Immature natural killer cell (primary cell): Measurements from ENCODE around the gene TRIM65. TPM values are rescaled to one million over a fixed set of nuclear protein-coding genes. Genes with fewer than 3 reads are reported as not detected.
"Not testable (repeated sequence)": the region's sequence is repeated elsewhere in the genome, so short reads cannot be mapped to it uniquely, and the experiment has no call there.

ENCODE experiments used
- DNase-seq, 3 donors: peaks; one replicate each; pipeline ENCODE4 v3.0.0; 2022; ENCODE audit warnings: mixed read lengths in 1 of 3
- H3K27ac Mint-ChIP-seq, 6 donors: one replicate each; pipeline ENCODE4 v1.8.0; 2020; ENCODE audit warnings: mixed read lengths in 6 of 6, mild to moderate bottlenecking in 5 of 6, inconsistent platforms in 4 of 6, moderate library complexity in 3 of 6
- H3K27me3 Mint-ChIP-seq, 3 donors: one replicate each; pipeline ENCODE4 v1.8.0; 2020 to 2021; ENCODE audit warnings: low read depth in 3 of 3, mild to moderate bottlenecking in 3 of 3, mixed read lengths in 3 of 3, moderate library complexity in 3 of 3, inconsistent platforms in 1 of 3
- H3K36me3 Mint-ChIP-seq, 3 donors: one replicate each; pipeline ENCODE4 v1.8.0; 2020; ENCODE audit warnings: mixed read lengths in 3 of 3, inconsistent platforms in 2 of 3, mild to moderate bottlenecking in 2 of 3
- H3K4me1 Mint-ChIP-seq, 2 donors: one replicate each; pipeline ENCODE4 v1.8.0; 2020; ENCODE audit warnings: inconsistent platforms in 2 of 2, mild to moderate bottlenecking in 2 of 2, mixed read lengths in 2 of 2, moderate library complexity in 1 of 2
- H3K4me3 Mint-ChIP-seq, 5 donors: one replicate each; pipeline ENCODE4 v1.8.0; 2020; ENCODE audit warnings: mild to moderate bottlenecking in 5 of 5, mixed read lengths in 5 of 5, inconsistent platforms in 3 of 5, moderate library complexity in 3 of 5
- H3K9me3 Mint-ChIP-seq, 6 donors: one replicate each; pipeline ENCODE4 v1.8.0; 2020; ENCODE audit warnings: mild to moderate bottlenecking in 6 of 6, mixed read lengths in 6 of 6, inconsistent platforms in 4 of 6, moderate library complexity in 3 of 6
- polyA plus RNA-seq, 3 donors: library from polyadenylated mRNA; unstranded; fragments of 300-500 nt; fragmentation: Illumina TruSeq; gene quantifications; one replicate each; pipeline ENCODE4 v1.2.3, GENCODE V29; 2021

Gene TRIM65
- polyA plus RNA-seq, 3 donors from 2014 or later = 5.4 to 27.1 (median 18.7) TPM

DNA sequence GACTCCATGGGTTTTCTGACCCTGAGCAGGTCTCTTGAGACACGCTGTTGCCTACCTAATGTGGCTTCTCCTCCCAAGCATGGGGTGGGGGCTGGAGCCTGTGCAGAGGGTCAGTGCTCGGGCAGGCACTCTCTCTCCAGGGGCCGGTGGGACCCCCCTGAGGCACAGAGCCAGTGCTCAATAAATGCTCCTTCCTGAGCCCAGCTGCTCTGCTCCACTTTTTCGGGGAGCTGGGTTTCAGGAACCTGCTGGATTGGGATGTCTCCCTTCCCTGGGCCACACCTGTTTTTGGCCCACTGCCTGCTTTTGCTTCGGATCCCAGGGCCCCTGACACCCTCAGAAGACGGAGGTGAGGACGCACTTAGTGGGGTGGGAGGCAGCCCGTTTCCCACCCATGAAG lies 1.3 kb upstream of the TRIM65 start:
- H3K9me3 Mint-ChIP-seq = no peaks in the 10 kb centered on the region
- H3K36me3 Mint-ChIP-seq = peaks cover 0 to 3% (median 0%) of the 10 kb centered on the region in 3 donors
- peak overlapping the region; percentile 78 to 88 (median 82) for H3K27ac Mint-ChIP-seq
- DNase-seq = no peak
- peak overlapping the region; percentile 68 to 83 (median 76) for H3K4me3 Mint-ChIP-seq
- H3K27me3 Mint-ChIP-seq = peaks cover 0 to 4% (median 3%) of the 10 kb centered on the region in 3 donors
- H3K4me1 Mint-ChIP-seq = peaks cover 23 to 26% of the 10 kb centered on the region in 2 donors

DNA sequence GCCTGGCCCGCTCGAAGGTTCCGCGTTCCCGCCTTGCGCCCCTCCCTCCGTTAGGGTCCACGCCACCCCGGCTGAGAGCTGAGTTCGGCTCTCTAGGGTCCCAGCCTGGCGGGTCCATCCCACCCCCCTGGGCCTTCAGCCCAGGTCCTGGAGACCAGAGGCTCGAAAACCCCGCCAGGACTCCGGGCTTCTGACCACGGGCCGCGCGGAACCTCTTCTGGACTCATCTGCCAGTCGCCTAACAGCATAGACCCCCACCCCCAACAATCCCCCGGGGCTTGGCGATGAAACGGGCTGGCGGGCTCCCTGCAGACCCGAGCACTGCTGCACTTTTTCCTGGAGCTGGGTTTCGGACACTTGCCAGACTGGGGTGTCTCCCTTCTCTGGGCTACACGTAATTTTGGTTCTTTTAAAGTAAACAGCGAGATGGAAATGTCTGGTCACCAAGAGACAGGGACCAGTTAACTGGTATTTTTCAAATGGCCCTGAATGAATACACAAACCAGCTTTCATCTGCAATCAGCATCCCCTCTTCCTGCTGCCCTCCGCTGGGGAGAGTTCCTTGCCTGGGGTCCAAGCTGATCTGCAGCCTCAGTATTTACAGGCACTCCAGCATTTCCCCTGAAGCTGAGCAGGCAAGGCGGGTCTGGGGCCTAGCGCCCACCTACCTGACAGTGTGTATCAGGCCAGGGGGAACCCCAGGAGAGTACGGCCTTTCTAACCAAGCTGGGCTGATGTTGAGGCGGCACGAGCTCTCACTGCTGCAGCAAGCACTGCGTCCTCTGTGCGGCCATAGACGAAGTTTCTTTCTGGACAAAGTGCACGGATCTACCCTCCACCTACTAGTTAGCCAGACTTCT lies 639 bp upstream of the TRIM65 start:
- Mint-ChIP-seq H3K4me3 (peak overlapping the region; percentile 68 to 83 (median 76)), H3K27ac (peak overlapping the region; percentile 78 to 88 (median 82)), H3K4me1 (peaks cover 23 to 26% of the 10 kb centered on the region in 2 donors), H3K9me3 (no peaks in the 10 kb centered on the region), H3K27me3 (peaks cover 0 to 4% (median 3%) of the 10 kb centered on the region in 3 donors), H3K36me3 (peaks cover 0 to 3% (median 0%) of the 10 kb centered on the region in 3 donors)
- no peak for DNase-seq

DNA sequence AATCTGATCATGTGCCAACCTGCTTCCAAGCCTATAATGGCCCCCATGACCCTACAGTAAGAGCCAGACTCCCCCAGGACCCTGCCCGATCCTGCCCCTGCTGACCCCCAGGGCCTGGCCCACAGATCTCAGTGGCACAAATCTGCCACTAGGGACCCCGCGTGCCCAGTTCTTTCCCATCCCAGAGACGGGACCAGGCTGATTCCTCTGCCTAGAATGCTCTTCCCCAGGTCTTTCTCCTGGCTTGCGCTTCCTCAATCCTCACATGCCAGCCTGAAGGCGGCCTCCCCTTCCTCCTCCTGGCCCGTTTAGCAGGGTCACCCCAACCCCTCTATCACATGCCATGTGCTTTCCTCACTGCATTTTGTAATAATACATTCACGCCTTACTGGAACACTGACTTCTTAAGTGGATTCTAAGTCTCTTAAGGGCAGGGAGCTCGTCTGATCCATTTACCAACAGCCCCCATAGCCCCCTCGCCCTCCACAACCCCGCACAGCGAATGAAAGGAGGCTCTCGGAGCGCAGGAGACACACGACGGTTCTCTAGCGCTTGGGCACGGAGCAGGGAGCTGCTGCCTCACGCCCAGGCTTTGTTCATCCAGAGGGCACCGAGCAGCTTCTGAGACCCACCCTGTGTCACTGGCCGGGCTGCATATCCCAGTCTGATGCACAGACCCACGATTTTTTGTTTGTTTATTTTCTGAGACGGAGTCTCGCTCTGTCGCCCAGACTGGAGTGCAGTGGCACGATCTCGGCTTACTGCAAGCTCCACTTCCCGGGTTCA lies 1.2 kb downstream of the TRIM65 start:
- peaks cover 0 to 4% (median 0%) of the 10 kb centered on the region in 3 donors for H3K36me3 Mint-ChIP-seq
- H3K4me1 Mint-ChIP-seq = peaks cover 23 to 26% of the 10 kb centered on the region in 2 donors
- DNase-seq = peak in 1 of 3 donors; percentile 10
- H3K4me3 Mint-ChIP-seq = peak overlapping the region; percentile 68 to 79 (median 77)
- peak overlapping the region; percentile 43 to 86 (median 78) for H3K27ac Mint-ChIP-seq
- peaks cover 0 to 4% (median 4%) of the 10 kb centered on the region in 3 donors for H3K27me3 Mint-ChIP-seq
- H3K9me3 Mint-ChIP-seq = no peaks in the 10 kb centered on the region

DNA sequence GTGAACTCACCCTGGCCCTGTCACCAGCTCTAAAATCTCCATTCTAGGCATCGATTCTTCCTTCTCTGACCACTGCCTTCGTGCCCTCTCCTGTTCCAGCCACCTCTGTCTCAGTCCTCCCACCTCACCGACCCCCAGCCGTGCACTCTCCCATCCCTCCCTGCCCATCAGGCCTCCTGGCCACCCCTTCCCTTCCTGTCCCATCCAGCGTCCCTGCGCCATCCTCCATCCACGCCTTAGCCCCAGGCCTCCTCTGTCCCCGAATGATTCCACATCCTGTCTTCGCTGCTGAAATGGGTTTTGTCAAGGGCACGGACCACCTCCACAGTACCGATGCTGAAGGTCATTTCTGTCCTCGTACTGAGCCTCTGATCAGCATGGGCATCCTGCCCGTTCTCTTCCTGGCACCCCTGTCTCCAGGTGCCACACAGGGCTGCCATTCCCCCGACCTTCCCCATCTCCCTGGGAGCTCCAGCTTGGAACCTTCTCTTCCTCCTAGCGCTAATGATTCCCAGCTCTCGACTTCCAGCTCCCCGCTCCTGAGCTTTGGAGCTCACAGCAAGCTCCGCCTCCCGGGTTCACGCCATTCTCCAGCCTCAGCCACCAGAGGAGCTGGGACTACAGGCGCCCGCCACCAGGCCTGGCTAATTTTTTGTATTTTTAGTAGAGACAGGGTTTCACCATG lies 2.6 kb downstream of the TRIM65 start:
- Mint-ChIP-seq H3K36me3 (peaks cover 0 to 10% (median 0%) of the 10 kb centered on the region in 3 donors), H3K27me3 (peaks cover 0 to 4% (median 4%) of the 10 kb centered on the region in 3 donors), H3K9me3 (no peaks in the 10 kb centered on the region), H3K27ac (peak overlapping the region in 5 of 6 donors; percentile 40 to 84 (median 78)), H3K4me3 (peak overlapping the region in 4 of 5 donors; percentile 10 to 58 (median 48)), H3K4me1 (peaks cover 23 to 26% of the 10 kb centered on the region in 2 donors)
- DNase-seq = no peak

GRCh38 chr17:75893305-75894048 lies 3.3 kb downstream of the TRIM65 start:
- Mint-ChIP-seq H3K4me1 (peaks cover 23 to 26% of the 10 kb centered on the region in 2 donors), H3K9me3 (no peaks in the 10 kb centered on the region), H3K36me3 (peaks cover 0 to 7% (median 0%) of the 10 kb centered on the region in 3 donors), H3K4me3 (peak overlapping the region in 2 of 5 donors; percentile 42 to 58), H3K27ac (peak overlapping the region in 5 of 6 donors; percentile 40 to 84 (median 78)), H3K27me3 (peaks cover 0 to 4% (median 4%) of the 10 kb centered on the region in 3 donors)
- DNase-seq = no peak

DNA sequence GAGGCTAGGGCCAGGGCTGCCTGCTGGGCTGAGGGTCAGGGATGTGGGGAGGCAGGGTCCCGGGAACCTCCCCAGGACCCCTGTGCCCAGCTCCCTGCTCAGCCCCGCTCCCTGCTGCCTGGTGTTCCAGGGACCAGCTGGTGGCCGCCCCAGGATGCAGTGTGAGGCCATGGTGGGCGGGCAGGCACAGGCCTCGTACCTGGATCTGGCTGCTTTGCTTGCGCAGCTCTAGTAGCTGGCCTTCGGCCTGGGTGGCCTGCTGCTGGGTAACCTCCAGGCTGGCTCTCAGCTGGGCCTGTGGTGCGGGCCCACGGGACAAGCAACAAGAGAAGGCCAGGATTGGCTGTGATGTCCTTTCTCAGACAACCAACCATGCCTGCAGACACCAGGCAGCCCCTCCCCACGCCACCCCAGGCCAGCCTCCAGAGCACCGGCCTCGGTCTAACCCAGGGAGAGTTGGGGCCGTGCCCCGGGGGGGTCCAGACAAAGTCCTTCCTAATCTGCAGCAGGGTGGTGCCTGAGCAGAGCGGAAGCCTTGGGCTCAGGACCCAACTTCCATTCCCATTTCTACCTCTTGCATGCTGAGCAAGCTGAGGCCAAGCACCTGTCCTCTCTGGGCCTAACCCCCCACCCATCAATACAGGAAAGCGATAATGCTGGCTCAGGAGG lies 4.1 kb downstream of the TRIM65 start:
- H3K27me3 Mint-ChIP-seq = peaks cover 0 to 4% (median 3%) of the 10 kb centered on the region in 3 donors
- no peak overlapping the region for H3K27ac Mint-ChIP-seq

DNA sequence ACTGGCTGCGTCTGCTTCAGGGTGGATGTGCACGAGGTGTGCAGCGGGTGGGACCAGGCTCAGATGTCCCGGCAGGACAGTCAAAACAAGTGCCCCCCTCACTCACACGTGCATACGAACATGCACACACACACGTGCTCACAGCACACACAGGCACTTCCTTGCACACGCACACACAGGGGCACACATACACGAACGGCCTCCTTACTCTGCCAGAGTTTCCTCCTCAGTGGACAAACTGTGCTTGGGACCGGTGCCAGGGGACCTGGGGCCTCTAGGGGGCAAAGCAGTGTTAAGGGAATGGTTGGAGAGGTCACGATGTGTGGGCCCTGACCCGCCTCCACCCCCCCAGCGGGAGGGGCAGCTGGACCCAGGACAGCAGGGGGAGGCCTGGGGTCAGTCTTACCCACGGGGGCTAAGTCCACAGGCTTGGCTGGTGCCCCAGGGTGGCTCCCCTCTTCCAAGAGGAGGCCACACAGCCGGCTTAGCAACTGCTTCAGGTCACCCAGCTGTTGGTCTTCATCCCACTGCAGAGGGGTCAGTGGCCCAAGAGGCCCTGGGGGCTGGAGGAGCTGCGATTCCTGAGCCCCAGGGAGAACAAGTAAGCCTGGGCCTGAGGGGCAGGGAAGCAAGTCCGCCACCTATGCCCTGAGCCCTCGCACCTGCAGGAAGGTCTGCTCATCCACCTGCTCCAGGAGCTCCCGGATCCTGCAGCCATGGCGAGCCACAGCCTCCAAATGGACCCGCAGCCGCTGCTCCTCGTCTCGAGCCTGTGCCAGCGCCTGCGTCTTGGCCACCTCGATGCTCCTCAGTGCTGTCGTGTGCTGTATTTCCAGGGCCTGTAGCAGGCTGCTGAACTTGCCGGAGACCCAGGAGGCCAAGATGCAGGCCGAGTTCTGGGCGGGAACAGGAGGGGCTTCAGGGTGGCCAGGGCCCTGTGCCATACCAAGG lies 4.9 kb downstream of the TRIM65 start:
- peaks cover 16 to 20% of the 10 kb centered on the region in 2 donors for H3K4me1 Mint-ChIP-seq
- H3K27me3 Mint-ChIP-seq = peaks cover 0 to 4% (median 2%) of the 10 kb centered on the region in 3 donors
- no peak for DNase-seq
- H3K4me3 Mint-ChIP-seq = no peak overlapping the region
- H3K9me3 Mint-ChIP-seq = no peaks in the 10 kb centered on the region
- peaks cover 0 to 7% (median 0%) of the 10 kb centered on the region in 3 donors for H3K36me3 Mint-ChIP-seq
- no peak overlapping the region for H3K27ac Mint-ChIP-seq

More for the DNA sequence above, 4.1 kb downstream of the TRIM65 start:
- no peak overlapping the region for H3K4me3 Mint-ChIP-seq
- peaks cover 21 to 25% of the 10 kb centered on the region in 2 donors for H3K4me1 Mint-ChIP-seq
- H3K36me3 Mint-ChIP-seq = peaks cover 0 to 7% (median 0%) of the 10 kb centered on the region in 3 donors
- DNase-seq = no peak
- H3K9me3 Mint-ChIP-seq = no peaks in the 10 kb centered on the region

- H3K27me3 Mint-ChIP-seq = peaks cover 0 to 4% (median 2%) of the 10 kb centered on the region in 3 donors
- peaks cover 16 to 20% of the 10 kb centered on the region in 2 donors for H3K4me1 Mint-ChIP-seq
- no peak overlapping the region for H3K27ac Mint-ChIP-seq
- peaks cover 0 to 7% (median 0%) of the 10 kb centered on the region in 3 donors for H3K36me3 Mint-ChIP-seq
- H3K9me3 Mint-ChIP-seq = no peaks in the 10 kb centered on the region
- H3K4me3 Mint-ChIP-seq = no peak overlapping the region
- no peak for DNase-seq
Measured at GRCh38 chr17:75891022-75891604, 5.6 kb downstream of the TRIM65 start.

GRCh38 chr17:75889454-75889853 lies 7.3 kb downstream of the TRIM65 start:
- Mint-ChIP-seq H3K36me3 (peaks cover 0 to 7% (median 0%) of the 10 kb centered on the region in 3 donors), H3K9me3 (no peaks in the 10 kb centered on the region), H3K4me1 (peaks cover 4 to 8% of the 10 kb centered on the region in 2 donors), H3K4me3 (no peak overlapping the region), H3K27ac (peak overlapping the region in 2 of 6 donors; percentile 3 to 23), H3K27me3 (peaks cover 0 to 4% (median 2%) of the 10 kb centered on the region in 3 donors)
- DNase-seq = no peak

- peaks cover 0 to 2% (median 0%) of the 10 kb centered on the region in 3 donors for H3K27me3 Mint-ChIP-seq
- H3K36me3 Mint-ChIP-seq = peaks cover 0 to 7% (median 0%) of the 10 kb centered on the region in 3 donors
- no peak overlapping the region for H3K4me3 Mint-ChIP-seq
- H3K27ac Mint-ChIP-seq = no peak overlapping the region
- DNase-seq = no peak
- H3K4me1 Mint-ChIP-seq = no peaks in the 10 kb centered on the region
- no peaks in the 10 kb centered on the region for H3K9me3 Mint-ChIP-seq
Measured at GRCh38 chr17:75888484-75888883, 8.3 kb downstream of the TRIM65 start.

GRCh38 chr17:75885860-75886259 lies 10.9 kb downstream of the TRIM65 start:
- not testable (repeated sequence) for H3K27ac Mint-ChIP-seq, H3K9me3 Mint-ChIP-seq, DNase-seq, H3K27me3 Mint-ChIP-seq, H3K4me1 Mint-ChIP-seq, H3K4me3 Mint-ChIP-seq, H3K36me3 Mint-ChIP-seq
